Measurements from ENCODE around the gene LZTS2.
A peak's percentile ranks its signal among the peaks of the same experiment; 100 is the strongest.

Gene LZTS2

GRCh38 chr10:101031128-101031795 lies 31.7 kb downstream of the LZTS2 start, which contains the start of the genes PDZD7 and SFXN3 (continued):
- TF ChIP-seq ZNF585B (tag by site-specific recombination; IDR thresholded peaks at IDR 0.05) (no peak), ZNF654 (tag by site-specific recombination; IDR thresholded peaks at IDR 0.05; ENCODE audit: low read depth) (no peak), ZNF324 (tag by site-specific recombination; IDR thresholded peaks at IDR 0.05) (no peak), ZNF623 (tag by site-specific recombination; IDR thresholded peaks at IDR 0.05) (no peak; the same call in 1 of the 2 replicates), ZNF510 (tag by site-specific recombination; IDR thresholded peaks at IDR 0.05; ENCODE audit: insufficient replicate concordance) (no peak), ZNF280D (tag by site-specific recombination; IDR thresholded peaks at IDR 0.05) (no peak), PRDM10 (tag by site-specific recombination; IDR thresholded peaks at IDR 0.05) (peak; percentile 90), SP3 (tag by site-specific recombination; IDR thresholded peaks at IDR 0.05) (peak; percentile 83), ZBTB7A (tag by site-specific recombination; IDR thresholded peaks at IDR 0.05; ENCODE audit: low read depth) (no peak; the same call in 1 of the 2 replicates), ZNF18 (tag by site-specific recombination; IDR thresholded peaks at IDR 0.05) (no peak), ZNF132 (tag by site-specific recombination; IDR thresholded peaks at IDR 0.05; ENCODE audit: borderline replicate concordance) (no peak), GLI2 (tag by site-specific recombination; IDR thresholded peaks at IDR 0.05; ENCODE audit: borderline replicate concordance, low read depth) (no peak), ZNF302 (tag by site-specific recombination; IDR thresholded peaks at IDR 0.05; ENCODE audit: low read depth) (no peak), KLF17 (tag by site-specific recombination; IDR thresholded peaks at IDR 0.05) (no peak), ZNF416 (tag by site-specific recombination; IDR thresholded peaks at IDR 0.05) (no peak), ZNF621 (tag by site-specific recombination; IDR thresholded peaks at IDR 0.05) (no peak)
- TF ChIP-seq, protein P1, sequence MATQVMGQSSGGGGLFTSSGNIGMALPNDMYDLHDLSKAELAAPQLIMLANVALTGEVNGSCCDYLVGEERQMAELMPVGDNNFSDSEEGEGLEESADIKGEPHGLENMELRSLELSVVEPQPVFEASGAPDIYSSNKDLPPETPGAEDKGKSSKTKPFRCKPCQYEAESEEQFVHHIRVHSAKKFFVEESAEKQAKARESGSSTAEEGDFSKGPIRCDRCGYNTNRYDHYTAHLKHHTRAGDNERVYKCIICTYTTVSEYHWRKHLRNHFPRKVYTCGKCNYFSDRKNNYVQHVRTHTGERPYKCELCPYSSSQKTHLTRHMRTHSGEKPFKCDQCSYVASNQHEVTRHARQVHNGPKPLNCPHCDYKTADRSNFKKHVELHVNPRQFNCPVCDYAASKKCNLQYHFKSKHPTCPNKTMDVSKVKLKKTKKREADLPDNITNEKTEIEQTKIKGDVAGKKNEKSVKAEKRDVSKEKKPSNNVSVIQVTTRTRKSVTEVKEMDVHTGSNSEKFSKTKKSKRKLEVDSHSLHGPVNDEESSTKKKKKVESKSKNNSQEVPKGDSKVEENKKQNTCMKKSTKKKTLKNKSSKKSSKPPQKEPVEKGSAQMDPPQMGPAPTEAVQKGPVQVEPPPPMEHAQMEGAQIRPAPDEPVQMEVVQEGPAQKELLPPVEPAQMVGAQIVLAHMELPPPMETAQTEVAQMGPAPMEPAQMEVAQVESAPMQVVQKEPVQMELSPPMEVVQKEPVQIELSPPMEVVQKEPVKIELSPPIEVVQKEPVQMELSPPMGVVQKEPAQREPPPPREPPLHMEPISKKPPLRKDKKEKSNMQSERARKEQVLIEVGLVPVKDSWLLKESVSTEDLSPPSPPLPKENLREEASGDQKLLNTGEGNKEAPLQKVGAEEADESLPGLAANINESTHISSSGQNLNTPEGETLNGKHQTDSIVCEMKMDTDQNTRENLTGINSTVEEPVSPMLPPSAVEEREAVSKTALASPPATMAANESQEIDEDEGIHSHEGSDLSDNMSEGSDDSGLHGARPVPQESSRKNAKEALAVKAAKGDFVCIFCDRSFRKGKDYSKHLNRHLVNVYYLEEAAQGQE (tag by site-specific recombination; IDR thresholded peaks at IDR 0.05), result no peak
- TF ChIP-seq, protein P2, sequence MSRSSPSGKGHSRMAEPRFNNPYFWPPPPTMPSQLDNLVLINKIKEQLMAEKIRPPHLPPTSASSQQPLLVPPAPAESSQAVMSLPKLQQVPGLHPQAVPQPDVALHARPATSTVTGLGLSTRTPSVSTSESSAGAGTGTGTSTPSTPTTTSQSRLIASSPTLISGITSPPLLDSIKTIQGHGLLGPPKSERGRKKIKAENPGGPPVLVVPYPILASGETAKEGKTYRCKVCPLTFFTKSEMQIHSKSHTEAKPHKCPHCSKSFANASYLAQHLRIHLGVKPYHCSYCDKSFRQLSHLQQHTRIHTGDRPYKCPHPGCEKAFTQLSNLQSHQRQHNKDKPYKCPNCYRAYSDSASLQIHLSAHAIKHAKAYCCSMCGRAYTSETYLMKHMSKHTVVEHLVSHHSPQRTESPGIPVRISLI (tag by site-specific recombination; IDR thresholded peaks at IDR 0.05), result no peak
- TF ChIP-seq, protein P3, sequence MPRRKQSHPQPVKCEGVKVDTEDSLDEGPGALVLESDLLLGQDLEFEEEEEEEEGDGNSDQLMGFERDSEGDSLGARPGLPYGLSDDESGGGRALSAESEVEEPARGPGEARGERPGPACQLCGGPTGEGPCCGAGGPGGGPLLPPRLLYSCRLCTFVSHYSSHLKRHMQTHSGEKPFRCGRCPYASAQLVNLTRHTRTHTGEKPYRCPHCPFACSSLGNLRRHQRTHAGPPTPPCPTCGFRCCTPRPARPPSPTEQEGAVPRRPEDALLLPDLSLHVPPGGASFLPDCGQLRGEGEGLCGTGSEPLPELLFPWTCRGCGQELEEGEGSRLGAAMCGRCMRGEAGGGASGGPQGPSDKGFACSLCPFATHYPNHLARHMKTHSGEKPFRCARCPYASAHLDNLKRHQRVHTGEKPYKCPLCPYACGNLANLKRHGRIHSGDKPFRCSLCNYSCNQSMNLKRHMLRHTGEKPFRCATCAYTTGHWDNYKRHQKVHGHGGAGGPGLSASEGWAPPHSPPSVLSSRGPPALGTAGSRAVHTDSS (tag by site-specific recombination; IDR thresholded peaks at IDR 0.05), result peak; percentile 80
- TF ChIP-seq, protein P4, sequence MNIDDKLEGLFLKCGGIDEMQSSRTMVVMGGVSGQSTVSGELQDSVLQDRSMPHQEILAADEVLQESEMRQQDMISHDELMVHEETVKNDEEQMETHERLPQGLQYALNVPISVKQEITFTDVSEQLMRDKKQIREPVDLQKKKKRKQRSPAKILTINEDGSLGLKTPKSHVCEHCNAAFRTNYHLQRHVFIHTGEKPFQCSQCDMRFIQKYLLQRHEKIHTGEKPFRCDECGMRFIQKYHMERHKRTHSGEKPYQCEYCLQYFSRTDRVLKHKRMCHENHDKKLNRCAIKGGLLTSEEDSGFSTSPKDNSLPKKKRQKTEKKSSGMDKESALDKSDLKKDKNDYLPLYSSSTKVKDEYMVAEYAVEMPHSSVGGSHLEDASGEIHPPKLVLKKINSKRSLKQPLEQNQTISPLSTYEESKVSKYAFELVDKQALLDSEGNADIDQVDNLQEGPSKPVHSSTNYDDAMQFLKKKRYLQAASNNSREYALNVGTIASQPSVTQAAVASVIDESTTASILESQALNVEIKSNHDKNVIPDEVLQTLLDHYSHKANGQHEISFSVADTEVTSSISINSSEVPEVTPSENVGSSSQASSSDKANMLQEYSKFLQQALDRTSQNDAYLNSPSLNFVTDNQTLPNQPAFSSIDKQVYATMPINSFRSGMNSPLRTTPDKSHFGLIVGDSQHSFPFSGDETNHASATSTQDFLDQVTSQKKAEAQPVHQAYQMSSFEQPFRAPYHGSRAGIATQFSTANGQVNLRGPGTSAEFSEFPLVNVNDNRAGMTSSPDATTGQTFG (tag by site-specific recombination; IDR thresholded peaks at IDR 0.05; ENCODE audit: borderline replicate concordance), result no peak
